SK-N-MC (cell line): Measurements from ENCODE around the gene GCG.

Experiments used
- EZH2 ChIP-seq: fragments of 200-600 bp; sonication (generic); IDR thresholded peaks from one replicate; pipeline ENCODE4 v1.6.1; 2017; ENCODE audit warnings: antibody characterized with exemption
- FOXP2 ChIP-seq: optimal IDR thresholded peaks from 2 replicates; pipeline ENCODE3; 2011; ENCODE audit warnings: mild to moderate bottlenecking, moderate library complexity; ENCODE audit not compliant: insufficient read depth; ENCODE audit errors: extremely low read length, control extremely low read depth
- POLR2AphosphoS5 ChIP-seq: IDR thresholded peaks from 2 replicates; pipeline ENCODE4 v1.6.1; 2012; ENCODE audit warnings: mild to moderate bottlenecking, low read depth, low read length, borderline replicate concordance

DNA sequence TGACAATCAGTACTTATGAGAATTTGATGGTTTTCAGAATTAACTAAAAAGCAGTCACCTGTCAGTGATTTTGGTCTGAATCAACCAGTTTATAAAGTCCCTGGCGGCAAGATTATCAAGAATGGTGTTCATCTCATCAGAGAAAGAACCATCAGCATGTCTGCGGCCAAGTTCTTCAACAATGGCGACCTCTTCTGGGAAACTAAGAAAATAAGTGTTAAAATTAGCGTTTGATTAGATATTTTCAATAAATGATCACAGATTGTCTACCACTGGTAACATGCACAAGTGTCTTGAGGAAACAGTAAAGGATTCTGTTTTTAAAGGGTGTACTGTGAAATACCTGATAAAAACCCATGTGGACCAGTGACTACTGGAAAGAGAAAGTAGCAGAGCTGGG, 8.1 kb downstream of the GCG start:
- TF ChIP-seq POLR2AphosphoS5 (no peak), EZH2 (no peak), FOXP2 (no peak)
